Stomach (tissue), 9 donors: ENCODE data around the gene GAL3ST2. TPM values are rescaled to one million over a fixed set of nuclear protein-coding genes. Genes with fewer than 3 reads are reported as not detected.

ENCODE experiments used
- DNase-seq, 2 donors: peaks; one replicate each; pipeline versions ENCODE4 v3.0.0 to v3.0.0-alpha.2; 2013 to 2019
- H3K27ac ChIP-seq, 5 donors: fragments of 200-600 bp in 4 of 5; sonication (generic) in 4 of 5; one replicate each; pipeline ENCODE4 v1.5.1; 2013 to 2019; ENCODE audit warnings: mild to moderate bottlenecking in 1 of 5, moderate library complexity in 1 of 5
- H3K27me3 ChIP-seq, 3 donors: fragments of 200-600 bp; sonication (generic); one replicate each; pipeline ENCODE4 v1.5.1; 2017 to 2019; ENCODE audit warnings: mixed run types in 1 of 3
- H3K36me3 ChIP-seq, 4 donors: fragments of 200-600 bp; sonication (generic); 1 replicate in 3 of 4; 2 replicates in 1 of 4; pipeline ENCODE4 v1.5.1; 2016 to 2019
- H3K4me1 ChIP-seq, 4 donors: fragments of 200-600 bp; sonication (generic); one replicate each; pipeline ENCODE4 v1.5.1; 2016 to 2019
- H3K4me3 ChIP-seq, 4 donors: fragments of 200-600 bp; sonication (generic) in 3 of 4; one replicate each; pipeline ENCODE4 v1.5.1; 2016 to 2019; ENCODE audit warnings: mild to moderate bottlenecking in 1 of 4
- H3K9me3 ChIP-seq, 4 donors: fragments of 200-600 bp; sonication (generic); one replicate each; pipeline ENCODE4 v1.5.1; 2016 to 2019
- CTCF ChIP-seq, 7 experiments: fragments of 450-650 bp in 4 of 7; fragments of 200-600 bp in 3 of 7; sonication (generic) in 3 of 7; IDR thresholded peaks; one replicate each; pipeline ENCODE4 v1.5.1; 2016 to 2019; ENCODE audit warnings: antibody characterized with exemption in 7 of 7, control low read depth in 2 of 7, mild to moderate bottlenecking in 1 of 7
- EP300 ChIP-seq: sonication (generic); formaldehyde crosslinking; IDR thresholded peaks from one replicate; pipeline ENCODE4 v1.6.1; 2017; ENCODE audit warnings: antibody characterized with exemption
- POLR2A ChIP-seq, 4 donors: fragments of 450-650 bp; IDR thresholded peaks; one replicate each; pipeline ENCODE4 v1.6.1; 2016; ENCODE audit warnings: antibody characterized with exemption in 4 of 4, control low read depth in 2 of 4, mild to moderate bottlenecking in 1 of 4, moderate library complexity in 1 of 4
- POLR2AphosphoS5 ChIP-seq, 3 donors: sonication (generic); formaldehyde crosslinking; IDR thresholded peaks; one replicate each; pipeline ENCODE4 v1.6.1; 2016; ENCODE audit warnings: antibody characterized with exemption in 3 of 3
- WGBS, 5 donors: extraction: QIAGEN DNeasy Blood & Tissue Kit in 3 of 5; methylation state at CpG; one replicate each; pipeline versions ENCODE4 v1.1.5 to v1.1.7; 2013 to 2018; 5-methylcytosine and 5-hydroxymethylcytosine counted together
- intact Hi-C: fragments of 100-400 bp; cut with DNase I; formaldehyde crosslinking; loops from one replicate; pipeline ENCODE4 v1.15.1; 2023; ENCODE audit warnings: low total_unique reads
- polyA plus RNA-seq, 3 donors: library from polyadenylated mRNA; stranded (reverse); fragments of 200-250 nt; gene quantifications; one replicate each; pipeline ENCODE4 v1.2.3, GENCODE V29; 2013
- total RNA-seq, 5 donors: library from RNA; depleted of rRNA; stranded (reverse); fragments of >200 nt; gene quantifications; one replicate each; pipeline versions ENCODE4 v1.1.0 to v1.2.3, GENCODE V29; 2014 to 2016
- donor health status: healthy with polysubstance abuse.
- donor health status: Bipolar disorder and iron deficiency.
- donor health status: healthy.

Gene GAL3ST2
- total and polyA plus RNA-seq, 8 donors = 311 TPM; not detected in 7

GRCh38 chr2:241851325-241852115, 74.9 kb downstream of the GAL3ST2 start:
- TF ChIP-seq POLR2AphosphoS5 (IDR thresholded peaks at IDR 0.05) = no peak
- TF ChIP-seq EP300 = no peak
- TF ChIP-seq POLR2A (IDR thresholded peaks at IDR 0.05) = no peak
- TF ChIP-seq CTCF (IDR thresholded peaks at IDR 0.05) = no peak
- Histone ChIP-seq H3K27me3 (peaks cover 0 to 25% (median 0%) of the 10 kb centered on the region in 3 donors), H3K4me1 (peaks cover 0 to 13% (median 4%) of the 10 kb centered on the region in 4 donors), H3K27ac (no peak overlapping the region), H3K36me3 (no peaks in the 10 kb centered on the region), H3K9me3 (no peaks in the 10 kb centered on the region), H3K4me3 (no peak overlapping the region)
- WGBS, 5 donors = 88 to 92% (median 88%) methylated on average over 17 to 26 of the region's 26 CpGs
- DNase-seq = peak in 1 of 2 donors; percentile 20
- intact Hi-C loops = no loop called here

GRCh38 chr2:241852116-241852980, 75.7 kb downstream of the GAL3ST2 start:
- intact Hi-C loops = no loop called here
- no peaks in the 10 kb centered on the region for H3K36me3 ChIP-seq
- H3K4me1 ChIP-seq = peaks cover 0 to 13% (median 4%) of the 10 kb centered on the region in 4 donors
- no peak overlapping the region for H3K4me3 ChIP-seq
- H3K9me3 ChIP-seq = no peaks in the 10 kb centered on the region
- 88 to 92% (median 90%) methylated on average over 24 to 39 of the region's 39 CpGs for WGBS, 5 donors
- H3K27ac ChIP-seq = no peak overlapping the region
- peaks cover 0 to 28% (median 0%) of the 10 kb centered on the region in 3 donors for H3K27me3 ChIP-seq
- TF ChIP-seq POLR2AphosphoS5 (IDR thresholded peaks at IDR 0.05) (no peak), POLR2A (IDR thresholded peaks at IDR 0.05) (no peak), EP300 (no peak), CTCF (IDR thresholded peaks at IDR 0.05) (no peak)
- DNase-seq = peak in 1 of 2 donors; percentile 17

- Histone ChIP-seq H3K4me1 (peaks cover 0 to 13% (median 4%) of the 10 kb centered on the region in 4 donors), H3K27ac (no peak overlapping the region), H3K4me3 (no peak overlapping the region), H3K27me3 (peaks cover 0 to 31% (median 0%) of the 10 kb centered on the region in 3 donors), H3K36me3 (no peaks in the 10 kb centered on the region), H3K9me3 (no peaks in the 10 kb centered on the region)
- no peak for DNase-seq
- 87 to 94% (median 90%) methylated on average over 8 to 10 of the region's 10 CpGs for WGBS, 5 donors
- intact Hi-C loops = no loop called here
- TF ChIP-seq EP300 (no peak), POLR2A (IDR thresholded peaks at IDR 0.05) (no peak), CTCF (IDR thresholded peaks at IDR 0.05) (no peak), POLR2AphosphoS5 (IDR thresholded peaks at IDR 0.05) (no peak)
Observed at GRCh38 chr2:241852981-241853631, 76.5 kb downstream of the GAL3ST2 start.

Other genes with a start within 250 kb of the GAL3ST2 start
- 100 to 1,000 TPM in 1 of 5 donors, 10 to 100 TPM in 4; 13.0 to 112 (median 69.4) TPM for gene BOK, start 218.1 kb upstream of the GAL3ST2 start, total RNA-seq
- 10 to 100 TPM; 14.7 to 31.0 (median 21.6) TPM for gene BOK, start 218.1 kb upstream of the GAL3ST2 start, polyA plus RNA-seq
- 100 to 1,000 TPM in 1 of 5 donors, 10 to 100 TPM in 4; 16.0 to 172 (median 33.0) TPM for gene THAP4, start 139.7 kb upstream of the GAL3ST2 start, total RNA-seq
- gene THAP4, start 139.7 kb upstream of the GAL3ST2 start, polyA plus RNA-seq = 10 to 100 TPM; 53.8 to 64.1 (median 58.9) TPM
- gene ATG4B, start 139.1 kb upstream of the GAL3ST2 start, total RNA-seq = 100 to 1,000 TPM in 2 of 5 donors, 10 to 100 TPM in 3; 45.5 to 162 (median 98.5) TPM
- gene ATG4B, start 139.1 kb upstream of the GAL3ST2 start, polyA plus RNA-seq = 10 to 100 TPM; 31.5 to 42.5 (median 36.7) TPM
- gene DTYMK, start 90.0 kb upstream of the GAL3ST2 start, total RNA-seq = 10 to 100 TPM in 3 of 5 donors, 1 to 10 TPM in 2; 3.5 to 50.0 (median 14.1) TPM
- 10 to 100 TPM; 16.5 to 29.9 (median 26.9) TPM for gene DTYMK, start 90.0 kb upstream of the GAL3ST2 start, polyA plus RNA-seq
- 100 to 1,000 TPM in 2 of 5 donors, 10 to 100 TPM in 3; 29.0 to 160 (median 35.4) TPM for gene ING5, start 74.8 kb upstream of the GAL3ST2 start, total RNA-seq
- 10 to 100 TPM; 19.9 to 39.0 (median 25.1) TPM for gene ING5, start 74.8 kb upstream of the GAL3ST2 start, polyA plus RNA-seq
- gene D2HGDH, start 42.2 kb upstream of the GAL3ST2 start, total RNA-seq = 100 to 1,000 TPM in 1 of 5 donors, 10 to 100 TPM in 4; 17.3 to 369 (median 31.2) TPM
- 10 to 100 TPM; 19.1 to 35.4 (median 19.1) TPM for gene D2HGDH, start 42.2 kb upstream of the GAL3ST2 start, polyA plus RNA-seq
- 100 to 1,000 TPM in 1 of 5 donors, not detected in 4; 415 TPM for gene NEU4, start 32.4 kb downstream of the GAL3ST2 start, total RNA-seq
- under 1 TPM in 1 of 3 donors, not detected in 2; 0.08 TPM for gene NEU4, start 32.4 kb downstream of the GAL3ST2 start, polyA plus RNA-seq
- gene PDCD1, start 82.1 kb downstream of the GAL3ST2 start, total RNA-seq = 1 to 10 TPM in 1 of 5 donors, under 1 TPM in 1, not detected in 3; 0.18 to 2.2 TPM
- under 1 TPM; 0.31 to 0.76 (median 0.60) TPM for gene PDCD1, start 82.1 kb downstream of the GAL3ST2 start, polyA plus RNA-seq
- under 1 TPM in 1 of 5 donors, not detected in 4; 0.43 TPM for gene RTP5, start 92.9 kb downstream of the GAL3ST2 start, total RNA-seq
- under 1 TPM in 1 of 3 donors, not detected in 2; 0.10 TPM for gene RTP5, start 92.9 kb downstream of the GAL3ST2 start, polyA plus RNA-seq